ENCODE results near the gene AFF3. TPM values are rescaled to one million over a fixed set of nuclear protein-coding genes. Genes with fewer than 3 reads are reported as not detected.

The AFF3 gene
- total RNA-seq, 4 donors from 2014 or later: 5.3 to 216 (median 12.5) TPM

- DNase-seq: no peak
- Histone ChIP-seq H3K36me3 (no peaks in the 10 kb centered on the region), H3K4me1 (peaks cover 0 to 6% (median 0%) of the 10 kb centered on the region in 4 donors), H3K9me3 (no peaks in the 10 kb centered on the region), H3K4me3 (no peak overlapping the region), H3K27me3 (no peaks in the 10 kb centered on the region), H3K27ac (no peak overlapping the region)
- TF ChIP-seq POLR2A (IDR thresholded peaks at IDR 0.05): no peak
- no peak for TF ChIP-seq CTCF (IDR thresholded peaks at IDR 0.05)
These were observed 264.4 kb downstream of the AFF3 start for GRCh38 chr2:99877963-99878362.

GRCh38 chr2:99876956-99877355 is 265.4 kb downstream of the AFF3 start:
- DNase-seq: no peak
- H3K36me3 ChIP-seq: no peaks in the 10 kb centered on the region
- no peak overlapping the region for H3K27ac ChIP-seq
- no peak overlapping the region for H3K4me3 ChIP-seq
- no peaks in the 10 kb centered on the region for H3K9me3 ChIP-seq
- no peaks in the 10 kb centered on the region for H3K4me1 ChIP-seq
- no peak for TF ChIP-seq POLR2A (IDR thresholded peaks at IDR 0.05)
- TF ChIP-seq CTCF (IDR thresholded peaks at IDR 0.05): no peak
- H3K27me3 ChIP-seq: no peaks in the 10 kb centered on the region

GRCh38 chr2:99875627-99876201 is 266.7 kb downstream of the AFF3 start:
- H3K4me1 ChIP-seq: no peaks in the 10 kb centered on the region
- H3K27ac ChIP-seq: no peak overlapping the region
- DNase-seq: no peak
- no peaks in the 10 kb centered on the region for H3K9me3 ChIP-seq
- TF ChIP-seq POLR2A (IDR thresholded peaks at IDR 0.05): no peak
- no peak for TF ChIP-seq CTCF (IDR thresholded peaks at IDR 0.05)
- no peaks in the 10 kb centered on the region for H3K36me3 ChIP-seq
- no peak overlapping the region for H3K4me3 ChIP-seq
- no peaks in the 10 kb centered on the region for H3K27me3 ChIP-seq

- DNase-seq: no peak
- Histone ChIP-seq H3K27ac (no peak overlapping the region), H3K36me3 (no peaks in the 10 kb centered on the region), H3K4me3 (no peak overlapping the region), H3K27me3 (no peaks in the 10 kb centered on the region), H3K4me1 (no peaks in the 10 kb centered on the region), H3K9me3 (no peaks in the 10 kb centered on the region)
- TF ChIP-seq POLR2A (IDR thresholded peaks at IDR 0.05): no peak
- TF ChIP-seq CTCF (IDR thresholded peaks at IDR 0.05): no peak
These were observed 274.1 kb downstream of the AFF3 start for GRCh38 chr2:99868260-99868659.

GRCh38 chr2:99867770-99868169 is 274.6 kb downstream of the AFF3 start:
- no peak overlapping the region for H3K4me3 ChIP-seq
- H3K36me3 ChIP-seq: no peaks in the 10 kb centered on the region
- peaks cover 0 to 3% (median 0%) of the 10 kb centered on the region in 4 donors for H3K4me1 ChIP-seq
- H3K9me3 ChIP-seq: no peaks in the 10 kb centered on the region
- no peak for TF ChIP-seq POLR2A (IDR thresholded peaks at IDR 0.05)
- TF ChIP-seq CTCF (IDR thresholded peaks at IDR 0.05): no peak
- no peak for DNase-seq
- no peak overlapping the region for H3K27ac ChIP-seq
- H3K27me3 ChIP-seq: no peaks in the 10 kb centered on the region
